Breast epithelium (tissue), 4 donors: ENCODE results near the gene PGA5. TPM values are rescaled to one million over a fixed set of nuclear protein-coding genes. Genes with fewer than 3 reads are reported as not detected.
"Not testable (repeated sequence)": the region's sequence is repeated elsewhere in the genome, so short reads cannot be mapped to it uniquely, and the experiment has no call there.

ENCODE experiments used
- DNase-seq, 2 donors: peaks; one replicate each; pipeline ENCODE4 v3.0.0-alpha.2; 2019; ENCODE audit warnings: low spot score in 2 of 2
- H3K27ac ChIP-seq, 2 donors: fragments of 200-600 bp; sonication (generic) in 1 of 2; one replicate each; pipeline ENCODE4 v1.5.1; 2016 to 2019; ENCODE audit warnings: mild to moderate bottlenecking in 1 of 2
- H3K27me3 ChIP-seq, 2 donors: fragments of 200-600 bp; sonication (generic) in 1 of 2; one replicate each; pipeline versions ENCODE4 v1.5.1 to v1.6.0; 2017 to 2019; ENCODE audit warnings: control low read depth in 1 of 2, mild to moderate bottlenecking in 1 of 2
- H3K36me3 ChIP-seq: fragments of 200-600 bp; one replicate; pipeline ENCODE4 v1.5.1; 2019
- H3K4me1 ChIP-seq, 2 donors: fragments of 200-600 bp; sonication (generic); one replicate each; pipeline ENCODE4 v1.5.1; 2016 to 2019; ENCODE audit warnings: control low read depth in 1 of 2
- H3K4me3 ChIP-seq, 3 donors: fragments of 200-600 bp; sonication (generic); 1 replicate in 2 of 3; 2 replicates in 1 of 3; pipeline ENCODE4 v1.5.1; 2016 to 2019; ENCODE audit warnings: mild to moderate bottlenecking in 3 of 3, moderate library complexity in 2 of 3
- H3K9me3 ChIP-seq, 2 donors: fragments of 200-600 bp; sonication (generic) in 1 of 2; one replicate each; pipeline ENCODE4 v1.5.1; 2016 to 2019; ENCODE audit warnings: control low read depth in 1 of 2
- POLR2A ChIP-seq: fragments of 450-650 bp; IDR thresholded peaks from one replicate; pipeline ENCODE4 v1.6.1; 2016; ENCODE audit warnings: antibody characterized with exemption, mild to moderate bottlenecking, moderate library complexity
- POLR2AphosphoS5 ChIP-seq, 3 donors: sonication (generic); formaldehyde crosslinking; IDR thresholded peaks; one replicate each; pipeline ENCODE4 v1.6.1; 2017; ENCODE audit warnings: antibody characterized with exemption in 3 of 3
- intact Hi-C: fragments of 100-400 bp; cut with DNase I; formaldehyde crosslinking; loops from one replicate; pipeline ENCODE4 v1.15.1; 2023; ENCODE audit warnings: low total_unique reads
- total RNA-seq, 3 donors: library from RNA; depleted of rRNA; stranded (reverse); fragments of >200 nt; gene quantifications; one replicate each; pipeline ENCODE4 v1.1.0, GENCODE V29; 2016
- TF ChIP-seq, protein P1 (sequence below), 3 donors: fragments of 450-650 bp; IDR thresholded peaks; one replicate each; pipeline ENCODE4 v1.5.1; 2016 to 2017; ENCODE audit warnings: antibody characterized with exemption in 3 of 3, mild to moderate bottlenecking in 3 of 3, moderate library complexity in 3 of 3

PGA5 gene
- total RNA-seq, 3 donors from 2014 or later, result 0.98 to 2.1 (median 1.6) TPM

DNA sequence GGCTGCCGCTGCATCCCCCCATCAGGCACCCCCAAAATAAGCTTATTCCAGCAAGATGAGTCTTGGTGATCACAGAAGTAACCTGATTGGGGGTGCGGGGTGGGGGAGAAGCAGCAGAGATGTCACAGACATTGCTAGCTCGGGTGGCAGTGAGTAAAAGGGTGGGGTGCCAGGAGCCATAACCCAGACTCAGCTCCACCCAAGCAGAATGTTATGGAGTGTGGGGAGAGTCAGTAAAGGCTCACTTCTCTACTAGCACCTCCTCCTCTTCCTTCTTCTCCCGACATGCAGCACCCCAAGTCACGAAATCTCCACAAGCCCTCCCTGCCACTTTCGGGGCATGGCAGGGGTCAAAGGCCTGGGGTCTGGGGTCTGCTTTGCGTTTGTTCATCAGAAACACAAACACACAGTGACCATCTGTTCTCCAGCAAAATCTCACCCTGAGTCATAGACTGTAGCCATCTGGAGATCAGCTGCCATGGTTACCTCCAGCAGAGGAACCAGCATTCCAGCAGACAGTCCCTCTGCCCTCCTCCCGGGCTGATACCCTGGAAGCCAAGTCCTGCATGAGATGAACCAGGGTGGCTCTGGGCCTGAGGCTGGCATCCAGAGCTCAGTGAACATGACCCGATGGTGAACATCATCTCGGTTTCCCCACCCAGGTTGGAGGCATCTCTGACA, 4.4 kb downstream of the PGA5 start:
- intact Hi-C loops, result not testable (repeated sequence)

DNA sequence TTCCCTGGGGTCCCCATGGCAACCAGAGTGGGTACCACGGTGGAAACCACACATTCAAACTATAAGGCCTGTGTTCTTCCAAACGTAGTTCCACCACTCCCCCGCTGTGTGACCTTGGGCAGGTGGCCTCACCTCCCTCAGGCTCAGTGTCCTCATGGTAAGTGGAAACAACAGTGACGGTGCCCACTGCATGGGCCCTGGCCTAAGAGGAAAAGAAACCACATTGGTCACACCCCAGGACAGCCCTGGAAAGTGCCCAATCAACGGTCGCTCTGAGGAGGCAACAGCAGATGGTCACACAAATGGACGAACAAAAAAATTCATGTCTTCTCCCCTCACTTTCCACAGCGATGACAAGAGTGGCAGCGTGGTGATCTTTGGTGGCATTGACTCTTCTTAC, 7.1 kb downstream of the PGA5 start:
- H3K4me1 ChIP-seq, H3K36me3 ChIP-seq, H3K27ac ChIP-seq, H3K9me3 ChIP-seq, intact Hi-C loops, H3K4me3 ChIP-seq, H3K27me3 ChIP-seq, DNase-seq: not testable (repeated sequence)

More for the DNA sequence above, 4.4 kb downstream of the PGA5 start:
- not testable (repeated sequence) for H3K36me3 ChIP-seq, H3K27ac ChIP-seq, DNase-seq, H3K4me1 ChIP-seq, H3K9me3 ChIP-seq, H3K4me3 ChIP-seq, H3K27me3 ChIP-seq

DNA sequence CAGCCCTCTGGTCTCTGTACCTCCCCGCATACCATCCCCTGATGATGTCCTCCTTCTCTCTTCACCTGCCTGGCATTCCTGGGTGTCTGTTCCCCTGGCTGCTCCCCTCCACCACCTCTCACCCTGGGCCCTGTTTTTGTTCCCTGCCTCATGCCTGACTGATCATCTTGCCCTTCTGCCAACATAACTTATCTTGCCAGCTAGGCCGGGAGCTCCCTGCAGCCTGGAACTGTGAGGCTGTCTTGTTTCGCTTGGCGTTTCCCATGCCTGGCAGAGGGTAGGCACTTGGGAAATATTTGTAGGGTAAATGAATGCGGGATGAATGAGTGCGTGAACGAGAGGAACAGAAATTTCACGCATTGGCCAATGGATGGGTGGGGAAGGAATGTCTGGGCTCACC, 8.2 kb downstream of the PGA5 start:
- H3K4me1 ChIP-seq, H3K36me3 ChIP-seq, H3K4me3 ChIP-seq, H3K27ac ChIP-seq, intact Hi-C loops, DNase-seq, H3K9me3 ChIP-seq, H3K27me3 ChIP-seq: not testable (repeated sequence)

DNA sequence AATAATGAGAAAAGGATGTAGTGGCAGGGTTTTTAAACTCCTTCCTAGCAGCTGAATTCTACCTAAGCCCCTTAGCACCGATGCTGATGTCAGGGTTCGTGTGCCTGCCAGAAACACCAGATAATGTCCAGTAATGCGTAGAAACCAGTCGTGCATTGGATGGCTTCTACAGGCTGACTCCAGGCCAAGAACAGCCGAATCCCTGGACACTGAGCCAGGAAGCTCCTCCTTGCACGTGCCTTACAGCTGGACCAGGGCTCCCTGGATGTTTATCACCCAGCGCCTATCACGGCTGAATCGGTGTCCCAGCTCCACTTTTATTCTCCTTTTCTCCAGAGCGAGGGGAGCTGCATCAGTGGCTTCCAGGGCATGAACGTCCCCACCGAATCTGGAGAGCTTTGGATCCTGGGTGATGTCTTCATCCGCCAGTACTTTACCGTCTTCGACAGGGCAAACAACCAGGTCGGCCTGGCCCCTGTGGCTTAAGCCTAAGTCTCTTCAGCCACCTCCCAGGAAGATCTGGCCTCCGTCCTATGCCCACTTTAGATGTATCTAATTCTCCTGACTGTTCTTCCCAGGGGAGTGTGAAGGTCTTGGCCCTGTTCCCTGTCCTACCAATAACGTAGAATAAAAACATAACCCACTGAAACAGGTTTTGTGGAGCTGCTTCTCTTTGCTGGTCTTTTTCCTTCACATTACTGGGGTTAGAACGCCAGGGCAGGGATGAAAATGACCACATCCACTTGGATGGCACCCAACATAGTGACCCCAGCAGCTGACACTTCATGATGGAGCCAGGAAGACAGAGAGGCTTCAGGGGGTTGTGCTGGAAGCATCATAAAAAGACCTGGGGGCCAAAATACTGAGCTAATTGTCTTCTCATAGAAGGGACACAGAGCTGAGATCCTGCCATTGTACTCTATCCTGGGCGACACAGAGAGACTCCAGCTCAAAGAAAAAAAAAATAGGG, 10.1 kb downstream of the PGA5 start:
- DNase-seq, H3K27ac ChIP-seq, H3K4me1 ChIP-seq, H3K9me3 ChIP-seq, H3K36me3 ChIP-seq, H3K4me3 ChIP-seq, H3K27me3 ChIP-seq, intact Hi-C loops: not testable (repeated sequence)

DNA sequence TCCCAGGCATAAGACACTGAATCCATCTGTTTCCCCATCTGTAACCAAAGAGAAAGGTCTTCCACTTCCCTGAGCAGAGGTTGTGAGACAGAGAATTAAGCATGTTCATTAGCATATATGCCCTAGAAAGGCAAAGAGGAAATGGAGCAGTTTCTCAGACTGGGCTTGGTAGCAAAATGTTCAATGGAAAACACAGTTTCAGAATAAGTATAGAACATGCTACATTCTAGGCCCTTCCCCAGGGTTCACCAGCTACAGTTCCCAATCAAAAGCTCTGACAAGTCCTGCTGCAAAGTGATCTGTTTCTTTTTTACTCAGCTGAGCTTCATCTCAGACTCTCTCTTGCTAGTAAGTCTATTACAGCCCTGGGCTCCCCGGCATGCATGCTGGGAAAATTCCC, 11.4 kb downstream of the PGA5 start:
- intact Hi-C loops, DNase-seq, H3K4me3 ChIP-seq, H3K9me3 ChIP-seq, H3K4me1 ChIP-seq, H3K27ac ChIP-seq, H3K36me3 ChIP-seq, H3K27me3 ChIP-seq: not testable (repeated sequence)

DNA sequence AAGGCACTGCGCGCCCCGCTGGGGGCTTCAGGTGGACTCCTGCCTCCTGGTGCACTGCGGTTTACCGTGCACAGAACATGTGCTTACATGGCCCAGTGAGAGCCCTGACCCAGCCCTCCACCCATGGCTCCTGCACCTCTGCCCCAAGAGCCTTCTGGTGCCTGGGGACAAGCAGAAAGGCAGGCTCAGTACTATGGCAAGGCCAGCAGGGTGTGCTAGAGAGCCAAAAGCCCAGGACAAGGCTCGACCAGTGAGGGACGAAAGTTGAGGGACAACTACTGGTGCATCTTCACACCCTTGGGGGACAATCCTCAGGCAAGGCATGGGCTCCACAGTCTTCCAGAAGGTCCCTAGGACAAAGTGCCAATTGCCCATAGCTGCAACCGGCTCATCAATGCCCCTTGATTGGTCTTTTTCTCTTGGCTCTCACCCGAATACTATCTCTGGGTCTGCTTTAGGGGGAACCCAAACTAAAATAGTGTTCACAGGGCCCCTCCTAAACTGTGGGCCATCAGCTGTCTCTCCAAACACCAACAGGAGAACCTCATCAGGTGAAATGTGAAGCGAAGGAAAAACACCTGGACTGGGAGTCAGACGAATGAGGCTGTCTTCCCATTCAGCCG, 13.5 kb downstream of the PGA5 start:
- DNase-seq, result peak in 1 of 2 donors; percentile 61

DNA sequence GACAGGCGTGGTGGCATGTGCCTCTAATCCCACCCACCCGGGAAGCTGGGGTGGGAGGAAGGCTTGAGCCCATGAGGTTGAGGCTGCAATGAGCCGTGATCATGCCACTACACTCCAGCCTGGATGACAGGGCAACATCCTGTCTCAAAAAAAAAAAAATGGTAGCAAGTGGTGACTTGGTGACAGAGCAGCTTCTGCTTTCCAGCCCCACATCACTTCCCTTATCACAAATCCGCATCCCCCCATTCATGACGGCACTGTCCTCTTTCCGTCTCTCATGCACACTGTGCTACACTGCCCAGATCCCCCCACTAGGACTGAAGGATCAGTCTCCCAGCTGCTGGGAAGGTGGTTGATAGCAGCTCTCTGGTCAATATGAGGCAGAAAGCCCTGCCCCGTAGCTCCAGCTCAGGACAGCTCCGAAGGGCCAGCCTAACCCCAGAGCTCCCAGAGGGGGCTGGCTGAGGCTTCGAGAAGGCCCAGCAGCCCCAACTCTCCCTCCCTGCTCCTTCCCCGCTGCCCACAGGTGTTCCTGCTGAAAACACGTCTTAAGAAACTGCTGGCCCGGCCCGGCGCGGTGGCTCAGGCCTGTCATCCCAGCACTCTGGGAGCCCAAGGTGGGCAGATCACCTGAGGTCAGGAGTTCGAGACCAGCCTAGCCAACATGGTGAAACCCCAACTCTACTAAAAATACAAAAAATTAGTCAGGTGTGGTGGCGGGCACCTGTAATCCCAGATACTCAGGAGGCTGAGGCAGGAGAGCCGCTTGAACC, 15.9 kb downstream of the PGA5 start:
- Histone ChIP-seq H3K9me3 (no peaks in the 10 kb centered on the region), H3K36me3 (no peaks in the 10 kb centered on the region), H3K4me1 (no peaks in the 10 kb centered on the region), H3K27ac (no peak overlapping the region), H3K27me3 (no peaks in the 10 kb centered on the region), H3K4me3 (no peak overlapping the region)
- TF ChIP-seq, protein P1, sequence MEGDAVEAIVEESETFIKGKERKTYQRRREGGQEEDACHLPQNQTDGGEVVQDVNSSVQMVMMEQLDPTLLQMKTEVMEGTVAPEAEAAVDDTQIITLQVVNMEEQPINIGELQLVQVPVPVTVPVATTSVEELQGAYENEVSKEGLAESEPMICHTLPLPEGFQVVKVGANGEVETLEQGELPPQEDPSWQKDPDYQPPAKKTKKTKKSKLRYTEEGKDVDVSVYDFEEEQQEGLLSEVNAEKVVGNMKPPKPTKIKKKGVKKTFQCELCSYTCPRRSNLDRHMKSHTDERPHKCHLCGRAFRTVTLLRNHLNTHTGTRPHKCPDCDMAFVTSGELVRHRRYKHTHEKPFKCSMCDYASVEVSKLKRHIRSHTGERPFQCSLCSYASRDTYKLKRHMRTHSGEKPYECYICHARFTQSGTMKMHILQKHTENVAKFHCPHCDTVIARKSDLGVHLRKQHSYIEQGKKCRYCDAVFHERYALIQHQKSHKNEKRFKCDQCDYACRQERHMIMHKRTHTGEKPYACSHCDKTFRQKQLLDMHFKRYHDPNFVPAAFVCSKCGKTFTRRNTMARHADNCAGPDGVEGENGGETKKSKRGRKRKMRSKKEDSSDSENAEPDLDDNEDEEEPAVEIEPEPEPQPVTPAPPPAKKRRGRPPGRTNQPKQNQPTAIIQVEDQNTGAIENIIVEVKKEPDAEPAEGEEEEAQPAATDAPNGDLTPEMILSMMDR (IDR thresholded peaks at IDR 0.05), result no peak
- TF ChIP-seq POLR2A, result no peak
- TF ChIP-seq POLR2AphosphoS5 (IDR thresholded peaks at IDR 0.05), result no peak
- no peak for DNase-seq
- intact Hi-C loops, result no loop called here

More for the DNA sequence above, 13.5 kb downstream of the PGA5 start:
- intact Hi-C loops, result no loop called here
- no peaks in the 10 kb centered on the region for H3K36me3 ChIP-seq
- no peak overlapping the region for H3K4me3 ChIP-seq
- H3K4me1 ChIP-seq, result no peaks in the 10 kb centered on the region
- no peaks in the 10 kb centered on the region for H3K27me3 ChIP-seq
- no peak overlapping the region for H3K27ac ChIP-seq
- no peaks in the 10 kb centered on the region for H3K9me3 ChIP-seq
- TF ChIP-seq POLR2A, result no peak
- TF ChIP-seq, protein P1 (IDR thresholded peaks at IDR 0.05), result peak in 2 of 3 donors; percentile 61 to 63
- TF ChIP-seq POLR2AphosphoS5 (IDR thresholded peaks at IDR 0.05), result no peak
